GM18873 (cell line): ENCODE data around the gene XIRP2.

ENCODE experiments used
- ATAC-seq: cut with Tn5 transposase; IDR thresholded peaks from one replicate; pipeline ENCODE4 v1.9.1; 2021; ENCODE audit warnings: mild to moderate bottlenecking, moderate library complexity, moderate number of reproducible peaks; ENCODE audit not compliant: unreplicated experiment, low FRiP score

The XIRP2 gene

DNA sequence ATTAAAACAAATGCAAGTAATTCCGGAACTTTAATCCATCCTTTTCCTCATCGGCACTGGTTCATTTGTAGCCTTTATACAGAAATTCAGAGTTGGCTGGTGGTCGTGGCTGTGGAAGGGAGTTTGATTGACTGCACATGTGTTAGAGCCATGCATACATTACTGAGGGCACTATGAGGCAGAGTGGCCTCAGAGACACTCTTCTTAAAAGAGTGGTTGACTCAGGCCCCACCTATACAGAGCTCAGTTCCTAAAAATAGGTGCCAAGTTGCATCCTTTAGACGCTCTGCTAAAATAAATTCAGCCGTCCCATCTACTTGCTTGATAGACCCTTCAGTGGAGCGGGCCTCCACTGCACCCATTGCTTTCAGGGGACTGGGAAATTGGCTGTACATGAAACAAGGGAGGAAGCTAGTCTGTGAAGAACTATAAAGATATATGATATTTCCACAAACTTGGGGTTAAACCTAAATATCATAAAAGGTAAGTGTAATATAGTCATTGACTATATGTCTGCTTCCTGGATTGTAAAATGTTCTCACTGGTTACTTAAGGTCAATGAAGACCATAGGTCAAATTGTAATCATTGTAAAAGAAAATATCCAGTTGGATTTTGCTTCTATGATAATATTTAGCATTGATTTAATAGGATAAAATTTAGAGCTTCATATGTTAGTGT, 298.9 kb downstream of the XIRP2 start:
- no peak for ATAC-seq

DNA sequence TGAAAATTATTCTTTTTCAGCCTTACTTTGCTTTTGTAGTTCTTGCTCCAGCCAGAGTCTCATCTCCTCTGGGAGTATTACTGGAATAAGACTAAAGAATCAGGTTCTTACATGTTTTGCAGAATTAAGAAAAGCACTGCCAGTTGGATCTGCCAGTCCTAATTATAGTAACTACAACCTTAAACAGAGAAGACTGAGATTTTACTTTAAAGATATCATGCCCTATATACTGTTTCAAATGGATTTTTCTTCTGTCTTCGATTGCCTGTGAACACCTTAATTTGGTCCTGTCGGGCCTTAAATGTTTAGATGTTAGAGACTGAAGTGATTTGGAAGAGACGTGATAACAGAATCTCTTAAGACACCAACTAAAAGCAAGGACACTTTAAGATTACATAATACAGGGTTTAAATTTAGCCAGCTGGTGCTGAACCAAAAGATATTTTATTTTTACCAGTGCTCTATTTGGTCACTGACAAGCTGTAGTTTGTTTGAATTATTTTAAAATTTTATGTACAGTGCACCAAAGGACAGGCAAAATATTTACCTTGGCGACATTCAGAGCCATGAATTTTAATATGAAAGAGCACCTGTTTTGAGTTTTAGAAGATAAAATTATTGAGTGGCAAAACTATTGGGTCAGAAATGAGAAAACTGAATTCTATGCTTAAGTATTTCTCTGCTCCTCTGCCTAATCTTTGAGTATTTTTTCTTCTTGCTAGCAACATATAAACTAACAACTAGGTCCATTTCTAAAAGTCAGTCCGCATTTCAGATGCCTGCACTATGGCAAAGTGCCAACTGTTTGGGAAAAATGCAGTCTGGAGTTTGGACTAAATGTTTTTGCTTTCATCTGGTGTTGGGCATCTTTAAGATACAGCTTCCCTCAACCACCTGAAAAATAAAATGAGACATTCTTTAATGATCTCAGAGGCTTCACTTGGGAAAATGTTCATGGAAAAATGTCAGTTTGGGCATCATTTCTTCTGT, 300.0 kb downstream of the XIRP2 start:
- no peak for ATAC-seq

DNA sequence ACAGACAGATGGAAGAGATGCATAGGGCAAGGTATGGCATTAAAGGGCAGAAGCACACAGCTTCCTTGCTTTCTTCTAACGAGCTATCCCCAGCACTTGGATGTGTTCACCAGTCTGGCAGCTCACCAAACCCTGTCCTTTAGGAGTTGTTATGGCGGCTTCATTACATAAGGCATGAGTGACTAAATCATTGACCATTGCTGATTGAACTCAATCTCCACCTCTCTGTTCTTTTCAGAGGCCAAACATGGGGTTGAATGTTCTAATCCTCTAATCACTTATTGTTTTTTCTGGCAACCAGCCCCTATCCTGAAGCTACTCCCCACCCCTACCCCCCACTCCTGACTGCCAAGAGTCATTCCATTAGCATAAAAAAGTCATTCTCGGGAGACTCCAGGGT, 301.8 kb downstream of the XIRP2 start:
- ATAC-seq = no peak

DNA sequence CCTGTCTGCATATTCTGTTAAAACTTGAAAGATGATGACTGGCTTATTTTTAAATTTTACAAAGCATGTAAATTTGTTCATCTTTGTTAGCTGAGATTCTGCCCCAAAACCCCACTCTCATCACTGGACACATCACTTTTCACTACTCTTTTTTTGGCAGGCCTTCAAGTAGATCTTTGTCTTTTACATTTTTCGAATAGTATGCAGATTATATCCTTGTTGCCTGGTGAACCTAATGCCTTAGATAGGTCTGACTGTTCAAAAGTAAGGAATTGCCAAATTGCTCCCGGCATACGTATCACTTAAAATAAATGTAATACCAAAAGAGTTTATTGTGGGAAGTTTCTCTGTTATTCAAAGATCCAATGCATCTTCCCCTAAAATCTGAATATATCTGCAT, 303.3 kb downstream of the XIRP2 start:
- ATAC-seq = no peak

DNA sequence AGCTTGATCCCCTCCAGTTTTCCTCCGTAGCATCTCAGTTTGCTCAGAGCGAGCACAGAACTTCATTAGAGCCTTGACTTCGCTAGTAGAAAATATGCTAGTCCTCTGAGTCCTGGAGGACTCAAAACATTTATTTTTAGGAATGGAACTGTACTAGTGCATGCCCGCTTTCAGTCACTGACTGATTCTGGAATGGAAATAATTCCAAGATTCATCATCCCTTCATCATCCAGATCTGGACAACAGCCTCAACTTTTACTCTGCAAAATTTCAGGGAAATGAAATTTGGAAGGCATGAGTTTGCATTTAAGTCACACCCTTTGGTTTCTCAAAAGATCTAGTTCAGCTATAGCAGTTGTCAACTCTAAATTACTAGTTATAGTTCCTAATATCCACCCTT, 304.6 kb downstream of the XIRP2 start:
- ATAC-seq = no peak

DNA sequence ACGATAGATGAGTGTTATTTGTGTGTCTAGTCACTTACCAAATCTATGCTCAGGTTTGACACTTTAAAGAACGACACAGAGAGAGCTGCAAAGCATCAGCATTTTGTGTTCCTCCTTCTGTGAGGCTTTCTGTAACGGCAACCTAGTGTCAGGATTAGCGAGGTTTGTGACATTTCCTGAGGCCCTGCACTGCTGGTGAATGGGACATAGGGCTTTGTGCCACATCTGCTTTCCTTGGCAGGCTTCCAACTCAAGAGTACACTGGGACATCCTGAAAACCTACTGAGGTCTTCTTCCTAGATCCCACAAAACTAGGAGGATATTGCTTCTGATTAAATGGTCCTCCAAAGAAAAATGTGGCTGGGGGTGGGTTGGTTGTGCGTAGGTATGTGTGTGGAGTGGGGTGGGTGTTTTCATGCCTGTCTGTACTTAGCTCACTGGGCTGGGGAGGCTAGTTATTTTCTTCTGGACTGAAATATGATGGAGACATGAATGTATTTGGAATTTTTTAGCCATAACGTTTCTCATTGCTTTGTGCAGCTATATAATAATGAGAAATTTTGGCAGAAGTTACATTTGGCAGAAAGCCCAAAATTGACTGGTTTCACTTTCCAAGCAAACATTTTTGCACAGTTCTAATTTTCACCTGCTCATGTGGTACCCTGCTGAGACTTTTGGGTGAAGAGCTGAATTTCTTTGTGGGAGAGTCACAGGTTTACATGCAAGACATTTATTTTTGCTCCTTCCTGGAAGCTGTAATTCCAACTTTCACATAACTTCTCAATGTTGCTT, 308.4 kb downstream of the XIRP2 start:
- no peak for ATAC-seq

DNA sequence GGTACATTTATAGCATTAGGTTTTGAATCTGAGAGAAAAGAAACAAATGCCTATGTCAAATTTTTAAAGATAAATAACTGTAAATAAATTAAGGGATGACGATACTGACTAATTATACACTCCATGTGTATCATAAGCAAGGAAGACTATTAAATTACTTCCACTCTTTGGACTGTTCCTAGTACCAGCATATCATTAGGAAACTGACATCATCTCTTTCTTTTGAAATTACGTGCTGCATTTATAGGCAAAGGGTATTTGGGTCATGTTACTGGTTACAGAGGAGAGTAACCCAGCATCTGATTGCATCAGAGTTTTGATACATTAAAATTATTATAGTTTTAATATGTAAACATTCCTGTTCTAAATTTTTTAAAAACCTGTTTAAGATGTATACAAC, 309.7 kb downstream of the XIRP2 start:
- ATAC-seq = no peak

- no peak for ATAC-seq
Observed at GRCh38 chr2:167198576-167198975, 310.3 kb downstream of the XIRP2 start.

DNA sequence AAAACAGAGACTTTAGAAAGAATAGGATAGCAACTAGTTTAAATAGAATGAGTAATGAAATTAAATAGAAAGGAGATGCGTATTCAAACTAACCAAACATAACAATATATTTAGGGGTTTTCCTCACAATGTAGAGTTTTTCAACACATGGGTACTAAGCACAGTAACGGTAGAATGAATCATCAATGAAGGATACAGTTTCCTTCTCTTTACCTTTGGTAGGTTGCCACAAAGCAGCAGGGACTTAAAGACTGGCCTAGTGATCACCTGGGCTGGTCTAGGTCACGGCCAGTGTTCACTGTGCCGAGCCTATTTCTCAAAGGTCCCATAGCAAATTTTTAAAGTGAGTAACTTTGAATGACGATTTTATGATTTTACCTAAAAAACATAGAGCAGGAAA, 311.7 kb downstream of the XIRP2 start:
- no peak for ATAC-seq

GRCh38 chr2:167209784-167210183, 321.5 kb downstream of the XIRP2 start:
- ATAC-seq = no peak

- ATAC-seq = no peak
Observed at GRCh38 chr2:167212014-167212648, 323.9 kb downstream of the XIRP2 start.

- ATAC-seq = no peak
Observed at GRCh38 chr2:167215595-167215994, 327.3 kb downstream of the XIRP2 start.

- ATAC-seq = no peak
Observed at GRCh38 chr2:167237478-167237877, 349.2 kb downstream of the XIRP2 start.

GRCh38 chr2:167240671-167241070, 352.4 kb downstream of the XIRP2 start:
- no peak for ATAC-seq

- no peak for ATAC-seq
Observed at GRCh38 chr2:167249197-167249596, 360.9 kb downstream of the XIRP2 start.

DNA sequence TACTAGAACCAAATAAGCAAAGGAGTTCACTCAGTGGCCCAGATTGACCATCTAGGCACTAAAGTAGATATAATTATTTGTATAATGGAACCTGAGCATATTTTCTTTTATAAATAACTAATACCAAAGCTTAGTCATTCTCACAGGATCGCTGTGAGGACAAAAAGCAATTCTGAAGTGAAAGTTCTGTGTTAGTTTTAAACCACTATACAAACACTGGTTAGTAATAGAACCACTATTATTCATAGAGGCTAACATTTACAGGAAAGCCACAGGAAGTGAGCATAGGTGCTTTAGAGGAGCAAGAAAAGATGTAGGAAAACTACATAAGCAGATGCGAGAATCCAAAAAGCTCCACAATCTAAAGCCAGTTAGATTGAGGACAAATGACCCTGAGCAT, 364.7 kb downstream of the XIRP2 start:
- ATAC-seq = no peak

GRCh38 chr2:167254721-167255120, 366.4 kb downstream of the XIRP2 start:
- ATAC-seq = no peak

DNA sequence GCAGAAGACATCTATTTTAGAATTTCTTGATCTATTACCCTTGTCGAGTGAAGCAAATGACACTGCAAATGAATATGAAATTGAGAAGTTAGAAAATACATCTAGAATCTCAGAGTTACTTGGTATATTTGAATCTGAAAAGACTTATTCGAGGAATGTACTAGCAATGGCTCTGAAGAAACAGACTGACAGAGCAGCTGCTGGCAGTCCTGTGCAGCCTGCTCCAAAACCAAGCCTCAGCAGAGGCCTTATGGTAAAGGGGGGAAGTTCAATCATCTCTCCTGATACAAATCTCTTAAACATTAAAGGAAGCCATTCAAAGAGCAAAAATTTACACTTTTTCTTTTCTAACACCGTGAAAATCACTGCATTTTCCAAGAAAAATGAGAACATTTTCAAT, 370.4 kb downstream of the XIRP2 start:
- no peak for ATAC-seq

DNA sequence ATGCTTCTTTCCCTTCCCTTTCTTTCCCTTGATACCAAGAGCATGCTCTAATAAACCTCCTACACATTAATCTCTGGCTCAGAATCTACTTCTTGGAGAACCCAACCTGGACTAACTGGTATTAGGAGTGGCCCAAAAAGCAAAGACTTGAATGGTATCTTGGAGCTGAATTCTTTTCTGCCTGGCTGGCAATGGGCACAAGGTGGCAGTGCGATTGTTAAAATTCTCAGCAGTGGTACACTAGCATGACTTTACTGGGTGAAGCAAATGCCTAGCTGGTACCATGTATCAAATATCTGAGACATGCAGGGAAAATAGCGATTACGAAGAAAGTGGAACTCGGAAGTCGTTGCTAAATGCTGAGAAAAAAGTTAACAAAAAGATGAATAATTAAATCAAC, 376.1 kb downstream of the XIRP2 start:
- ATAC-seq = no peak

- ATAC-seq = no peak
Observed at GRCh38 chr2:167265004-167265403, 376.7 kb downstream of the XIRP2 start.
